Measurements from ENCODE around the gene SCRN3.

GRCh38 chr2:174392706-174393105 is 2.8 kb upstream of the SCRN3 start:
- TF ChIP-seq EZH2 (IDR thresholded peaks at IDR 0.05; ENCODE audit: low read depth, unreplicated experiment) (no peak), CTCF (conservative IDR thresholded peaks at IDR 0.05; ENCODE audit: low read depth in 2 of 2) (no peak), POLR2AphosphoS5 (IDR thresholded peaks at IDR 0.05; ENCODE audit: low read depth) (no peak), ETS1 (IDR thresholded peaks at IDR 0.05) (no peak), EZH2phosphoT487 (IDR thresholded peaks at IDR 0.05; ENCODE audit: unreplicated experiment) (no peak), STAT1 (IDR thresholded peaks at IDR 0.05; ENCODE audit: unreplicated experiment) (no peak), JUNB (IDR thresholded peaks at IDR 0.05; ENCODE audit: unreplicated experiment) (no peak), CREB1 (CRISPR knock-in tag; IDR thresholded peaks at IDR 0.05; ENCODE audit: low read depth) (no peak), REST (IDR thresholded peaks at IDR 0.05; ENCODE audit: unreplicated experiment) (no peak), ZNF114 (CRISPR knock-in tag; IDR thresholded peaks at IDR 0.05) (no peak), NANOG (IDR thresholded peaks at IDR 0.05; ENCODE audit: borderline replicate concordance) (no peak), ZNF331 (CRISPR knock-in tag; IDR thresholded peaks at IDR 0.05; ENCODE audit: low read depth) (no peak)
